SW 1271 (cell line): ENCODE results near the gene EFNA4.

Source experiments
- DNase-seq, 2 experiments: peaks; one replicate each; lab custom pipeline; 2025; lab: John Stamatoyannopoulos, UW

Gene EFNA4

DNA sequence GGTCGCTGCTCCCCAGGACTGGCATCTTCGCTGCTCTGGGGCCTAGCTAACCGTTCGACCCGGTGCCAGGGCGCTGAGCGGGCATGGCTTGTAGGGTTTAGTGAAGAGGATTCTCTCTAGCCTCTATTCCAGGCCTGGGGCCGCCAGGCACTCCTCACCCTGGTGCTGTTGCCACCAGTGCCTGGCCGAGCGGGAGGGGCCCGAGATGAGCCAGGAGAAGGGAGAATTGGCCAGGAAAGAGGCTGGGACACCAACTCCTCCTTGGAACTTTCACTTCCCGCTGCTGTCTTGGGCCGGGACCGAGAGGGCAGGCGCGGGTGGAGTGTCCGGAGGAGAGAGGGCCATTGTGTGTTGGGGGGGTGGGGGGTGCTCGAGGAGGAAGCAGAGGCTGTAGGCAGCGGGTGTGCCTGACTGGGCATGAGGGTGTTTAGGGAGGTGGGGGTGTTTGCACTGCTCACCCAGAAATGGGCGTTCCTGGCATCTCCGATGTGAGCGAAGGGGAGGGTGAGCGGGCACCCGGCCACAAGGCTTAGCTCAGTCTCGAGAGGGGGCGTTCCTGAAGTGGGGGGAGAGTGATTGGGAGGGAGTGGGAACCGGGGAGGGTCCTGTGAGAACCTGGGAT, 11.7 kb upstream of the EFNA4 start:
- DNase-seq: peak in 1 of 2 experiments; percentile 10

DNA sequence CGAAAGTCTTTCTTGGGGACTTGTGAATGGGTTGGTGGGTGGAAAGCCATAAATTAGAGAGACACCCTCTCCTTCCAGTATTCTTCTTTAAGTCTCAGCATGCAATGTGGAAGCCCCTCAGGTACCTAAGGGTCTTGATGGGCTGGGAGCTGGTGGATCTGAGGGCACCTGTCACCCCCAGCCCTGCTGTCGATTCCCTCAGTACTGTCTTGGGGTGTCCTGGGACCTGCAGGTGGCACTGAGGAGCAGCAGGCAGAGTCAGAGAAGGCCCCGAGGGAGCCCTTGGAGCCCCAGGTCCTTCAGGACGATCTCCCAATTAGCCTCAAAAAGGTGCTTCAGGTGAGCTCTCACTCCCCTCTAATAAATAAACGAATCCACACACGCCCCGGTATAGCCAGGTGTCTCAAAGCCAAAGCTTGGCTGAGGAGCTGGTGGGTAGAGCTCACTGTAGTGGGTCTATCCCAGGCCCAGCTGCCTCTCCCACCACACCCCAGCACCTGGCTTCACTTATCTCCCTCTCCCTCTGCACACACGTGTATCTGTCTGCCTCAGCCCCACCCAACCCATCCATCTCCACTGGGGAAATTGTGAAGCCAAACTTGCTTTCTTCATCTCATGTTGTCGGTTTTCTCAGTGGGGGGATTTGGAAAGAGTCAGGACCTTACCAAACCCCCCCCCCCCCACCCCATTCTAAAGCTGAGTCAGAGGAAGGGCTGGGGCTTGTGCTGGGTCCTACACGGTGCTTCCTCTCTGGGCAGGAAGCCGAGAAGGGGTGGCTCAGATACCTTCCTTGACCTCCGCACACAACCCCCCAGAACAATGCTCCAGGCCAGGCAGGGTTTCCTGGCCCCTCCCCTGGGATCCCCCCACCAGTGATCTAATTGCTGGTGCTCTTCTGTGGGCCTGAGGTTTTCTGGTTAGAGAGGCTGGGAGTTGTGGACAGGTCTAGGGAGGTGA, 10.8 kb upstream of the EFNA4 start:
- no peak for DNase-seq

DNA sequence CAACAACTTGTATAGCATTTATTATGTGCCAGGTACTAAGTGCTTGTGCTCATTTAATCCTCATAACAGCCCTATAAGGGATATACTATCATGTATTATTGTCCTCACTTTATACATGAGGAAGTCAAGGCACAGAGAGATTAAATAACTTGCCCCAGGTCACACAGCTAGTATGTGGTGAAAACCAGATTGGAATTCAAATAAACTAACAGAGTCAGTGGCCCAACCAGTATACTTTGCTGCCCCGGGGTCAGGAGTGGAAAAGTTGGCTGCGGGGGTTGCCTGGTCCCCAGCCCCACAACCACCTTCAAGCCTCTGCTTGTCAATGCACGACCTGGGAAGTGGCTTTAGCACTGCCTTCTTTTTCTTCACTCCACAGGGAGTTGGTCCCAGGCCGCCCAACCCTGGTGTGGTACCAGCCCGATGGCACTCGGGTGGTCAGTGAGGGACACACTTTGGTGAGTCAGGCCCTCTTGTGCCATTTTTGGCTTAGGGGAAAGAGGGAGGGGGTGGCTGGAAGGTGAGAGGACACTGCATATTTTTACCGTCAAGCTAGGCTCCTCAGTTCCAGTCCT, 9.9 kb upstream of the EFNA4 start:
- DNase-seq: no peak

DNA sequence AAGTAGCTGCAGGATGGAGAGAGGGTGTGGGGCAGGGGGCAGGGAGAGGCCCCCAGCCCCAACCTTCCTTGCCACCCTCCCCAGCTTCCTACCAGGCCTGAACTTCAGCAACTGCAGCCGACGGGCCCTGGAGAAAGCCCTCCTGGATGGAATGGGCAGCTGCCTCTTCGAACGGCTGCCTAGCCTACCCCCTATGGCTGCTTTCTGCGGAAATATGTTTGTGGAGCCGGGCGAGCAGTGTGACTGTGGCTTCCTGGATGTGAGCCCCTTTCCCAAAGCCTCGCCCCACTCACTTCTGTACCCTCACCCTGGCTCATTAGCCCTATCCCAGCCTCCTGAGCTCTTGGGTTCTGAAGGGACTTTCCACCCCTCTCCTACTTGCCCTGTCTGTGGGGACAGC, 6.4 kb upstream of the EFNA4 start:
- DNase-seq: no peak

DNA sequence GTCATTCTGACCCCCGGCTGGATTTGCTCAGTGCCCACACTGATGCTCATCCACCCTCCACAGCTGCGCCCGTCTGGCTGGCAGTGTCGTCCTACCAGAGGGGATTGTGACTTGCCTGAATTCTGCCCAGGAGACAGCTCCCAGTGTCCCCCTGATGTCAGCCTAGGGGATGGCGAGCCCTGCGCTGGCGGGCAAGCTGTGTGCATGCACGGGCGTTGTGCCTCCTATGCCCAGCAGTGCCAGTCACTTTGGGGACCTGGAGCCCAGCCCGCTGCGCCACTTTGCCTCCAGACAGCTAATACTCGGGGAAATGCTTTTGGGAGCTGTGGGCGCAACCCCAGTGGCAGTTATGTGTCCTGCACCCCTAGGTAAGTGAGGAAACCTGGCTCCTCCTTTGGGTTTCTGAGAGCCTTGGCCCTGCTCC, 5.7 kb upstream of the EFNA4 start:
- no peak for DNase-seq

DNA sequence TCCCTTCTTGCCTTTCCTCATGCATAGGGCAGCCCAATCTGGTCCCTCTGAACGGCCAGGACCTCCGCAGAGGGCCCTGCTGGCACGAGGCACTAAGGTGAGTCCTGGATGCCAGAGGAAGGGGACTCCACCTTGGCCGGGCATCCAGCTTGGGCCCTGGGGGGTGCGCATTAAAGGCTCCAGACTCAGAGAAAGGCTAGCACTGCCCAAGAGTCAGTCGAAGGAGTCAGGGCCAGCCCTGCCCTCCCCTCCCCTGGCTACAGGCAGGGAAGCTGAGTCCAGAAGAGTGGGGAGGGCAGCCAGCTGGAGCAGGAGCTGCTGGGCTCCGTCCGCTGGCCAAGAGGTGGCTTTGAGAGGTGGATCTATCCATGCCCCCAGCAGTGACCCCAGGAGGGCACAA, 2.8 kb upstream of the EFNA4 start:
- no peak for DNase-seq

DNA sequence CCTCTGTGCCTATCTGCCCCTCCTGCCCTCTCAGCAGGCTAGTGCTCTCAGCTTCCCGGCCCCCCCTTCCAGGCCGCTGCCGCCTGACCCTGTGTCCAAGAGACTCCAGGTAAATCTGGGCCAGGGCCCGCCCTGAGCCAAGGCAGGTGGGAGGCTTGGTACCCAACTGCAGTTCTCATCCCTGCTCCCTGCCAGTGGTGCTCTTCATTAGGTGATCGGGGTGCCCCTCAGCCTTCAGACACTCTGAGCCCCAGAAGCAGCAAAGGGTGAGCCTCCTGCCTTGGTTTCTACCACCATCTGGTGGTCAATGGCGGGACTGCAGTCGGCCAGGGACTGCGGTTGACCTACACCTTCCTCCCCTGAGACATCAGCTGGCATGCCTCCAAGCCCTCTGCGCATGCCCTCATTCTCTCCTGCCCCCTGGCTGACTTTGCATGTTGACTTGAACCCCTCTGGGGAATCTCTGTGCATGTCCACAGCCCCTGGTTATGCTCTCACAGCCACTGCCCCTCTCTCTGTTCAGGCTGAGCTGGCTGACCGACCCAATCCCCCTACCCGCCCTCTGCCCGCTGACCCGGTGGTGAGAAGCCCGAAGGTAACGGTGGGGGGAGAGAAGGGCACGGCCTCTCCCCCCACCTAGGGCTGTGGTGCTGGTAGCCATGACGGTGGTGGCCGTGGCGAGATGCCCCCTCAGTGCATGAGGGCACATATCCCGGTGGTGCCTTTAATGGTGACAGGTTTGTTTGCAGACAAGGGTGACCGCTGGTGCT, 2.0 kb upstream of the EFNA4 start:
- DNase-seq: peak in 1 of 2 experiments; percentile 67

DNA sequence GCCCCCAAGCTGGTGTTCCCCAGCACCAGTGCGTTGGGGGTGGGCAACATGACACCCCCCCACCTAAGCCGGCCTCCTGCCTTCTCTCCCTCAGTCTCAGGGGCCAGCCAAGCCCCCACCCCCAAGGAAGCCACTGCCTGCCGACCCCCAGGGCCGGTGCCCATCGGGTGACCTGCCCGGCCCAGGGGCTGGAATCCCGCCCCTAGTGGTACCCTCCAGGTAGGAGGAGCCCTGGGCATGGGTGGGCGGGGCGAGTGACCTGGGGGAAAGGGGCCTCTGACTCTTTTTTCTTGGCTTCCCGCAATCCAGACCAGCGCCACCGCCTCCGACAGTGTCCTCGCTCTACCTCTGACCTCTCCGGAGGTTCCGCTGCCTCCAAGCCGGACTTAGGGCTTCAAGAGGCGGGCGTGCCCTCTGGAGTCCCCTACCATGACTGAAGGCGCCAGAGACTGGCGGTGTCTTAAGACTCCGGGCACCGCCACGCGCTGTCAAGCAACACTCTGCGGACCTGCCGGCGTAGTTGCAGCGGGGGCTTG, 1.3 kb upstream of the EFNA4 start:
- no peak for DNase-seq

DNA sequence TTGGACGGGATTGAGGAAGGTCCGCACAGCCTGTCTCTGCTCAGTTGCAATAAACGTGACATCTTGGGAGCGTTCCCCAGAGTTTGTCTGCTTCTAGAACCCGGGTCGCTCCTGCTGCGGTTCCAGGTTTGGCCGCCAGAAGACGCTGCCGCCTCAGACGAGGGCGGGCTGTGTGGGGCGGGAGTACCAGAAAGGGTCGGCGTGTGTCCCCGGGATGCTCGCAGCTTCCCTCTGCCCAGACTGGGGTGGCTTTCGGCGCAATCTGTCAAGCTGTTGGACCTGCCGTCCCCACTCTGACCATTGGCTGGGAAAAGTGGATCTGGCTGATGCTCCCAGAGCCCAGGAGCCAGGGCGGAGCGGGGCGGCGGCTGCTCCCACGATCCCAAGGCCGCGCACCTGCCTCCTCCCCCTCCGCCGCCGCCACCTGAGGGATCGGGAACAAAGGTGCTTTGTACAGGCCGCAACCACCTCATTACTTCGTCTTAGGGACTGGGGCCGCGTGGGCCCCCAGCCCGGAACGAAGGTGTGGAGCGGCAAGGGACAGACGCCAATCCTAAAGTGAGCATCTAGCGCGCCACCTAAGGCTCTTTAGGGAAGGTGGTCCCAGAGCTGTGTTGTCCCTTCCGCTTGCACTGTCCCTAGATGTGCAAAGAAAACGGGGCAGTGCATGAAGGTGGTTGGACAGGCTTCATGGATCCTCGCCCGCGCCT, 683 bp upstream of the EFNA4 start:
- no peak for DNase-seq

DNA sequence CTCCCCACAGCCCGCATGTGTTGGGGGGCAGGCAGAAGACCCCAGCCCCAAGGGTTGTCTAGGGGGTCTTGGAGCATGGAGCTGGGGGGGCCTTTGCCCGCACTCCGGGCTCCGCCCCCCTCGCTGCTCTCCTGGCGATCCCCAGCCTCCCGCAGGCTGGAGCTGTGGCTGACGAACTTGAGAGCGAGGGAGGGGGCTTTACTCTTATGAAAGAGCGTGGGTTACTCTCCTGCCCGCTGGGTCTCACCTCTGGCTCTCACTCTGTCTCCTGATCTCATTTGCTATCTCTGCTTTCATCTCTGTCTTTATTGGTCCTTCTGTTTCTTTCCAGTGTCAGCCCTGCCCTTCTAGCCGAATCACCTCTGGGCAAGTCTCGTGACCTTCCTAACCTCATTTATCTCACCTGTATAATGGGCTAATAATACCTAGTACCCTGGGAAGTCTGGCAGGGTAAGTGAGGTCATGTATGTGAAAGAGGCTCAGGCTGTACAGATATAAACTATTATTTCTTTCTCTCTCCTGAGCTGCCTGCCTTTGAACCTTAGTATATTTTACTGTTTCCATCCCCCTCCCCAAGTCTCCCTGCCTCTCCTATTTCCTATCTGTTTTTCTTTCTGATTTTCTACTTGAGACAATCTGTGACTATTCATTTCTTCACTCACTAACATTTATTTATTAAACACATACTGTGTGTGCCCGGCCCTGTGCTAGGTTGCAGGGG, 731 bp downstream of the EFNA4 start:
- peak in 1 of 2 experiments; percentile 18 for DNase-seq

DNA sequence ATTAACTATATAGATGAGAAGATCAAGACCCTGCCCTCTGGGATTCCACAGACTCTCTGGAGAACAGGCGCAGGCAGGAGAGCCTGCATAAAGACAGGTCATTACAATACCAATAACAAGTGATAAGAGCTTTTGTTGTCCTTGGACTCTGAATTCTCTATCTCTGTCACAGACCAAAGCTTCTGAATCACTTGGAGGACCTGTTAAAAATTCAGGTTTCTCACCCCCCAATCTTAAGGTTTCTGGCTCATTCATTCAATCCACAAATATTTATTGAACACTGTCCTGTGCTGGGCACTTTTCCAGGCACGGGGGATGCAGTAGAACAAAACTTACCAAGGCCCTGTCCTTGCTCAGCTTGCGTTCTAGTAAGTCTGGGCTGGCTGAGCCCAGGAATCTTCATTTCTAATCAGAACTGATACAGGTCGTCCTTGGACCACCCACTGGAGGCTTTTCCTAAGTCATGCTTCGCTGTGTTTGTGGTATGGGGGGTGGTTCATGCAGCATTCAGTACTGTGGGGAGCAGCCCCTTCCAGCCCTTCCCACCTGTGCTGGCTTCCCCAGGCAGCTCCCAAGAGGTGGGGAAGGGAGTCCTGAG, 1.4 kb downstream of the EFNA4 start:
- no peak for DNase-seq

DNA sequence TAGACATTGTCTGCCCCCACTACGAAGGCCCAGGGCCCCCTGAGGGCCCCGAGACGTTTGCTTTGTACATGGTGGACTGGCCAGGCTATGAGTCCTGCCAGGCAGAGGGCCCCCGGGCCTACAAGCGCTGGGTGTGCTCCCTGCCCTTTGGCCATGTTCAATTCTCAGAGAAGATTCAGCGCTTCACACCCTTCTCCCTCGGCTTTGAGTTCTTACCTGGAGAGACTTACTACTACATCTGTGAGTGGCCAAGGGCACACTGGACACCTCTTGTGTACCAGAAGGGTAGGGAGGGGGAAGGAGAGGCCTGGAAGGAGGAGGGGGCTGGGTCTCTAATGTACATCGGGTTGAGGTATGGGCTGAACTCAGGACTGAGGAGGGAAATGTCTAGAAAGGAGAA, 3.2 kb downstream of the EFNA4 start:
- DNase-seq: no peak

DNA sequence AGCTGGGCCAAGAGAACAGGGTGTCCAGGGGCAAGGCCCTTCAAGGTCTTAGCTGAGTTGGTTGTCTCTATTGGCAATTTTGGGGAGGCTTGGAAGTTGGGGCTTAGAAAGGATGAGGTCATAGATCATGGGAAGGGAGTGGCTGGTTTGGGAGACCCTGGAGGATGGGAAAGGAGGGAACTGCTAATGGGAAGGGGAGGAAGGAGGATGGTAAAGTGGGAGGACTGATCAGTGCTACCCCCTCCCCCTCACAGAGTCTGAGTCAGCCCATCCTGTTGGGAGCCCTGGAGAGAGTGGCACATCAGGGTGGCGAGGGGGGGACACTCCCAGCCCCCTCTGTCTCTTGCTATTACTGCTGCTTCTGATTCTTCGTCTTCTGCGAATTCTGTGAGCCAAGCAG, 5.1 kb downstream of the EFNA4 start:
- no peak for DNase-seq

DNA sequence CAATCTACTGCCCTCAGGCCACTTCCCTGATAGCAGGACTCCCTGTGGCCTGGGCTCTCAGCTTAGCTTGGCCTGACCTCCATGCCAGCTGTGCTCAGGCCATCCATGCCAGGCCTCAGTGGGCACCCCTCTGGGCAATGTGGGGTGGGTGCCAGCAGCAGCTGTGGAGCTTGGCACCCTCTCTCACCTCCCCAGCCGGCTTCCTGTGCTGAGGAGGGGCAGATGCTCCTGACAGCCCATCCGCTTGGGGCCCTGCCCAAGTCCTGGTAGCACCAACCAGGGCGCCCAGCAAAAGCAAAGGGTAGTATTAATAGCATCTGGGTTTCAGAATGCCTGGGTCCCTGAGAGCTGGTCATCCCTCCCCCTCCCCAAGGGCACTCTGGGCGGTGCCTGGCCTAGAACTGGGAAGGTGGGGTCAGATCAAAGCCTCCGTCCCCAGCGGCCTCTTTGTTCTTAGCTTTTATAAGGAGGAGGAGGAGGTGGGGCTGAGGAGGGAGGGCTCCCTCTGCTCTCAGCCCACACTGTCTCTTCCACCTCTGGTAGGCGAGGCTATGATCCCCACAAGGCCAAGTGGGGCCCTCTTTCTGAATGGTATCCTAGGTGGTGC, 6.1 kb downstream of the EFNA4 start:
- no peak for DNase-seq

DNA sequence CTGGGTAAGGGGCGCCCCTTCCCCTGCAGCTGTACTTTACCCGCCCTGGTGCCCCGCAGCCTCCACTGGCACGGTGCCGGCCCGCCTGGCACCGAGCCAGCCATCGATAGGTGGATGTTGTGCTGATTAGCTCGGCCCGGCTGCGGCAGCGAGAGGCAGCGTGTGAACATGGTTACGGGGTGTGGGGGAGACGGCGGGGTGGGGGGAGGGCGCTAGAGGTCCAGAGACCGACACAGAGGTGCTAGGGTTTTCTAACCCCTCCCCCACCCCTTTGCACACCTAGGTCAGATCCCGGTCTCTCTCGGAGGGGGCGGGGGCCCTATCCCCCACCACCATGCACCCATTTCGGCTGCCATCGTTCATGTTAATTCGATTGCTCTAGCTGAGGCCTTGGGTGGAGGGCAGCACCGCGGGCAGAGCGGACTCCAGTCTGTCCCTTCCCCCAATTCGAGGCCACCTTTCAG, 6.7 kb downstream of the EFNA4 start:
- DNase-seq: no peak

DNA sequence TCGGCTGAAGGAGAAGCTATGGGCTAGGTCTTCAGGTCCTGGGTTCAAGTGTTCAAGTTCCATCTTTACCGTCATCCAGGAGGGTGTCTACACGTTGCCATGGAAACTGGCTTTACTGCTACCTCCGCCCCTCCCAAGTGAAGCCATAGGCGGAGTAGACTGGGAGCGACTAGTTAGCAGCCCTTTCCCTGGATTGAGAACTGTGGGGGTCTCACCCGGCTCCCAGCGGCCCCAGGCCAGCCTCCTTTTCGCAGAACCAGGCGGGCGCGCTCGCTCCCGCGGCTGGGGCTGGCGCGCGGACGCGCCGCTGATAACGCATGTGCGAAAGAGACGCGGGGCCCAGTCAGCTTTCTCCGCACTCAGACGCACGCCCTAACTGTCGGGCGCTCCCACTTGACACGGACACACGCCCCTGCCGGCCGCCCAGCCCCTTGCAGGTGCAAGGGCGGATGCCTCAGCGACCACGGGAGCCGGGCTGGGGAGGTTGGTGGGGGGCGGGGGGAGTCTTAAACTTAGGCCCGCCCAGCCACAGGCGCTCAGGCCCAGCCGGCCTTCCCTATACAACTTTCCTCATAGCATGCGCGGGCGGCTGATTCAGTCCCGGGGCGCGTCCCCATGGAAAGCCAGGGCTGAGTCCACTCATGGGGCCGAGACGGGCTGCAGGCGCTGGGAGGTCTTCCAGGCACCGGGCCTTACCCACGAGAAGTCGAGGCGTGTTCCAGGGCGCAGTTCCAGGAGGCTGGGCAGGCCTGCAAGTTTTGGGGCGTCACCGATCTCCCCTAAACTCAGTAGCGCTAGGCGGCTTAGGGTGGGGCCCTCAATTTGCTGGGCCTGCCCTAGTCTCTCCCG, 7.4 kb downstream of the EFNA4 start:
- no peak for DNase-seq

DNA sequence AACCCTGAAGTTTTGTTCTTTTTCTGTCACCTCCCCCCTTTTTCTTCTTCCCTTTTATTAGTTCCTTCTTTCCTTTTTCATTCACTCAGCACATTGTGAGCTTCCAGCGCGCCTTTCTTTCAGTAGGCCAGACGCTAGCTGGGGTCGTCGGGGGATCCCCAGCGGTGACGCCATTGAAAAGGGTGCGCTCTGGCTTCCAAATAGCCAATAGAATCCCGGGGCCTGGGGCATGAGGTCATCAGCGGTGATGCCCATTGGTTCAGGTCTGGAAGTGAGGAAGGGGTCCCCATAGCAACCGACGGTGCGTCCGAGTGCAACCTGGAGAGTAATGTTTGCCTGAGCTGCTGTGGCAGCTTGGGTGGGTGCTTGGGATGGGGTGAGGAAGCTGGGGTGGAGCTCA, 8.2 kb downstream of the EFNA4 start:
- no peak for DNase-seq

DNA sequence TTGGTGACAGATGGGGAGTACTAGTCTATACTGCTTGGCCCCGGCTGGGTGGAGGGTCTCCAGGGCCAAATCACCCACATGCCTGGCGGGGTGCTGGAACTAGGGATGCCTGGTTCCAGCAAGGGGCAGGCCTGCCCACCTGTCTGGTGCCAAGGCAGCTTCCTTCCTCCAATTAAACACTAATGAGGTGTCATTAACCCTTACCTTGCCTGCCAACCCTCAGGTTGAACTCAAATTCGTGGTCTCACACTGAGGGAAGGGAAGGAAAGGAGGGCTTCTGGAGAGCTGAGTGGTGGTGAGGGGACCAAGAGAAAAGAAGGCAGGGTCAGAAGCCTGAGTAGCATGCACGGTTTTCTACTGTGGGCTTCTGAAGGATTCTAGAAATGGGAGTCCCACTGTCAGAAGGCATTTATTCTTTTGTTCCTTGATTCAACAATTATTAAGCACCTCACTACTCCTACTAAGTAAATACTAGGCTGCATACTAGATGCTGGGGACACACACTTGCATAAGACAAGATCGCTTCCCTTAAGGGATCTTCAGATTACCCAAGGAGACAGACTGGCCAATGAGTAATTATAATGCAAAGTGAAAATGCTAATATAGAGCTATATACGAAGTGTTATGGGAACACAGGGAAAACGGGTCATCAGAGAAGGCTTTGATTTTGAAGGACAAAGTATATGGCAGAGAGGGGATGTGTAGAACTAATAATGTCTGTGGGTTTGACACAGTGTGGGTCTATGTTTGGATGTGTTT, 9.2 kb downstream of the EFNA4 start:
- DNase-seq: no peak
